HG02943 (cell line): ENCODE results near the gene MADCAM1.
A peak's percentile ranks its signal among the peaks of the same experiment; 100 is the strongest.

Experiments
- ATAC-seq: cut with Tn5 transposase; IDR thresholded peaks from one replicate; pipeline ENCODE4 v1.9.1; 2021; ENCODE audit warnings: mild to moderate bottlenecking, low read depth, moderate library complexity; ENCODE audit not compliant: unreplicated experiment

The MADCAM1 gene

GRCh38 chr19:507286-508203 lies 11.3 kb downstream of the MADCAM1 start, which contains the start of gene TPGS1:
TPGS1 (plus strand) TSS chr19:507497; CDS start chr19:507507, 10 bp downstream.
- ATAC-seq, result peak; percentile 56

- ATAC-seq, result no peak
Observed at GRCh38 chr19:508204-509150, 12.2 kb downstream of the MADCAM1 start.

- no peak for ATAC-seq
Observed at GRCh38 chr19:510606-511100, 14.4 kb downstream of the MADCAM1 start.

DNA sequence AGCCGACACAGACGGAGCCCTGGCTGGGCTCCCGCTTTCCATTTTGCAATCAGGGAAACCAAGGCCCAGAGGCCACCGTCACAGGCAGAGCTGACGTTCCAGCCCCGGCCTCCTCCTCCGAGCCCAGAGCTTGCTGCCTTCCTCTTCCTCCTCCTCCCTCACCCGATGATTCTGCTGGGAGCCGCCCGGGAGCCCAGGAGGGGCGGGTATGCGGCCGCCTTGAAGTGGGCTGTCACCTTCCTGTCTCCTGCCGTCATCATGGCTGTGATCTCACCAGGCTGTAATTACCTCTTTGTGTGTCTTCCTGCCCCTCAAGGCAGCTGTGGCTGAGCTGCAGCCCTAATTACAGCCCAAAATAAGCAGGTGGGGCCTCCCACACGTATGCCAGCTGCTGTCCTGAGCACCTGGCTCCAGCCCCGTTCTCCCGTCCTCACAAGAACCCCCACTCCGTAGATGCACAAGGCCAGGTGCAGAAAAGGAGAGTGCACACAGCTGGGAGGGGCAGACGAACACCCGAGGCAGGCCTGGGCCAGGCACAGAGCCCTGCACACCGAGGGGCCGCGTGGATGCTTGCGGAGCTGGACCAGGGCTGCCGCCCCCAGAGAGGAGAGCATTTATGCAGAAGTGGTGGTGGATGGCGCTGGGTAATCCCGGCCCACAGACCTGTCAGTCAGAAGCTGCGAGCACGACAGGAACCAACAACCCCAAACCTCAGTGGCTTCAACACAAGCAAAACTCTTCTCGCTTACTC lies 15.0 kb downstream of the MADCAM1 start:
- ATAC-seq, result no peak

GRCh38 chr19:512547-513365 lies 16.5 kb downstream of the MADCAM1 start:
- ATAC-seq, result no peak

GRCh38 chr19:513368-514165 lies 17.3 kb downstream of the MADCAM1 start:
- no peak for ATAC-seq

DNA sequence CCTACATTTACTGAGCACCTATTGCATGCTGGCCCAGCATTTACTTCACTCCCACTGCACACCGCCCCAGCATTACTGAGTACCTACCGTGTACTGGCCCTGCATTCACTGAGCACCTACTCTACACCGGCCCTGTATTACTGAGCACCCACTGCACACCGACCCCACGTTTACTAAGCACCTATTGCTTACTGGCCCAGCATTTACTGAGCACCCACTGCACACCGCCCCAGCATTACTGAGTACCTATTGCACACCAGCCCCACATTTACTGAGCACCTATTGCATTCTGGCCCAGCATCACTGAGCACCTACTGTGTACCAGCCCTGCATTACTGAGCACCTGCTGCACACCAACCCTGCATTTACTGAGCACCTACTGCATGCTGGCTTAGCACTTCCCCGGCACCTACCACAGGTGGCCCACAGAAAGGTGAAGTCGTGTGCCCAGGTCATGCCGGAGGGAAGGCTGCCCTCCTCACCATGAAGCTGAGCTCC lies 17.9 kb downstream of the MADCAM1 start:
- ATAC-seq, result no peak

DNA sequence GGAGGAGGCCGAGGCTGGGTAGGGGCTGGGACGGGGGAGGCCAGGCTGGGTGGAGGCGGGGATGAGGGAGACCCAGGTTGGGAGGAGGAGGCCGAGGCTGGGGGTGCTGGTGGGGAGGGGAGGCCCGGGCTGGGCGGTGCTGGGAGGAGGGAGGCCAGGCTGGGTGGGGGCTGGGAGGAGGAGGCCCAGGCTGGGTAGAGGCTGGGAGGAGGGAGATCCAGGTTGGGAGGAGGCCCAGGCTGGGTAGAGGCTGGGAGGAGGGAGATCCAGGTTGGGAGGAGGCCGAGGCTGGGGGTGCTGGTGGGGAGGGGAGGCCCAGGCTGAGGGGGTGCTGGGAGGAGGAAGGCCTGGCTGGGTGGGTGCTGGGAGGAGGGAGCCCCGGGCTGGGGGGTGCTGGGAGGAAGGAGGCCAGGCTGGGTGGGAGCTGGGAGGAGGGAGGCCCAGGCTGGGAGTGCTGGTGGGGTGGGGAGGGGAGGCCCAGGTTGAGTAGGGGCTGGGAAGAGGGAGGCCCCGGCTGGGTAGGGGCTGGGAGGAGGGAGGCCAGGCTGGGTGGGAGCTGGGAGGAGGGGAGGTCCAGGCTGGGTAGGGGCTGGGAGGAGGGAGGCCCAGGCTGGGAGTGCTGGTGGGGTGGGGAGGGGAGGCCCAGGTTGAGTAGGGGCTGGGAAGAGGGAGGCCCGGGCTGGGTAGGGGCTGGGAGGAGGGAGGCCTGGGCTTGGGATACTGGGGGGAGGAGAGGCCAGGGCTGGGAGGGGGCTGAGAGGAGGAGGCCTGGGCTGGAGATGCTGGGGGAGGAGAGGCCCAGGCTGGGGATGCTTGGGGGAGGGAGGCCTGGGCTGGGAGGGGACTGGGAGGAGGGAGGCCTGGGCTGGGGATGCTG lies 21.7 kb downstream of the MADCAM1 start:
- no peak for ATAC-seq

DNA sequence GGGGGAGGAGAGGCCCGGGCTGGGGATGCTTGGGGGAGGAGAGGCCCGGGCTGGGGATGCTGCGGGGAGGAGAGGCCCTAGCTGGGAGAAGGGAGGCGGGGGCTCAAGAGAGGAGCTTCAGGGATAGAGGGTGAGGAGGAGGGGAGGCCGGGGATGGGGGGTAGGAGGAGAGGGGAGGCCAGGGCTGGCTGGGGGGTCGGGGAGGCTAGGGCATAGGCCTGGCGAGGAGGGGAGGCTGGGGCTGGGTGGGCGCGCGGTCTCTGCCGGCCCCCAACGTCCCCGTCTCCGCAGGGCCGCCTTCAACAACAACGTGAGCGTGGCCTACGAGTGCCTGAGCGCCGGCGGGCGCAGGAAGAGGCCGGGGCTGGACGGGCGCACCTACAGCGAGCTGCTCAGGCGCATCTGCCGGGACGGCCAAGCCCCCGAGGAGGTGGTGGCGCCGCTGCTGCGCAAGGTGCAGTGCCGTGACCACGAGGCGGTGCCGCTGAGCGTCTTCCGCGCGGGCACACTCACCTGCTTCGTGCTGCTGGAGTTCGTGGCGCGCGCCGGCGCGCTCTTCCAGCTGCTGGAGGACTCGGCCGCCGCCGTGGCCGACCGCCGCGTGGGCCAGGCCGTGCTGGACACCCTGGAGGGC lies 22.4 kb downstream of the MADCAM1 start:
- no peak for ATAC-seq

GRCh38 chr19:519449-519865 lies 23.2 kb downstream of the MADCAM1 start:
- no peak for ATAC-seq

DNA sequence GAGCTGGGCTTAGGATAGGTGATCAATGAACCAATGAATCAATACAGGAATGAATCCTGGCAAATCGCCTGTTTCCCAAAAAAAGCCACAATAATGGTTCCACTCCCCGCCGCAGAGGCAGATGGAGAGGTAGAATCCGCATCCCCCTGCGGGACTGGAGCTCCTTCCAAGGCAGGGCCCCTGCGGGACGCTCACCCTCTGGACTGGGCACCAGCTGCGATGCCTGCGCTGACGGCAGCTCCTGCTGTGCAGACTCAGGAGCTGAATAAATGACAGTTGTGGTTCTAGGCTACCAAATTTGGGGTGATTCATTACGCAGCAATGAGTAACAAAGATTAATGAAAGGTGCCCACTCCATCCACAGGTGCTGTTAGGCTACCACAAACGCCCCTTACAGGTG lies 26.4 kb downstream of the MADCAM1 start:
- no peak for ATAC-seq

GRCh38 chr19:524062-524674 lies 27.9 kb downstream of the MADCAM1 start:
- no peak for ATAC-seq

- no peak for ATAC-seq
Observed at GRCh38 chr19:525029-525428, 28.7 kb downstream of the MADCAM1 start.

- ATAC-seq, result no peak
Observed at GRCh38 chr19:525857-526419, 29.7 kb downstream of the MADCAM1 start.

- ATAC-seq, result no peak
Observed at GRCh38 chr19:530134-531008, 34.1 kb downstream of the MADCAM1 start.
